AG04450 (cell line): ENCODE results near the gene ADORA2A. TPM values are rescaled to one million over a fixed set of nuclear protein-coding genes. Genes with fewer than 3 reads are reported as not detected.

Experiments used
- CTCF ChIA-PET: fragments of 300-600, 350-600 bp; formaldehyde crosslinking; extraction: SDS; loops from one replicate; lab custom pipeline; 2022; ENCODE audit warnings: antibody characterized with exemption, inconsistent platforms; lab: Charles Lee
- POLR2A ChIA-PET: fragments of 350-600 bp; formaldehyde crosslinking; extraction: SDS; loops from one replicate; lab custom pipeline; 2021; ENCODE audit warnings: antibody characterized with exemption, inconsistent platforms; lab: Yijun Ruan, JAX
- DNase-seq: peaks from one replicate; pipeline ENCODE4 v3.0.0-alpha.2; 2011; ENCODE audit warnings: low read depth, low spot score
- H3K27ac ChIP-seq: one replicate; pipeline ENCODE4 v1.5.1; 2012; ENCODE audit warnings: low read depth, low read length, control low read depth
- H3K27me3 ChIP-seq: one replicate; pipeline ENCODE4 v1.6.0; 2012; ENCODE audit warnings: low read length; ENCODE audit not compliant: control insufficient read depth, insufficient read depth
- H3K4me3 ChIP-seq: 2 replicates; pipeline ENCODE4 v1.5.1; 2011; ENCODE audit warnings: mild to moderate bottlenecking, low read depth, low read length, control low read depth
- H3K9me3 ChIP-seq: 2 replicates; pipeline ENCODE4 v1.5.1; 2012; ENCODE audit warnings: low read length; ENCODE audit not compliant: control insufficient read depth, insufficient read depth
- CTCF ChIP-seq: IDR thresholded peaks from 2 replicates; pipeline ENCODE4 v1.5.1; 2011; ENCODE audit warnings: low read depth, low read length, control low read depth, inconsistent platforms
- polyA plus RNA-seq: library from polyadenylated mRNA; depleted of rRNA; stranded (reverse); fragments of >200 nt; gene quantifications from 2 replicates; pipeline ENCODE4 v1.2.3, GENCODE V29; 2011

Gene ADORA2A
- polyA plus RNA-seq, 1 experiment: 0.19 TPM

DNA sequence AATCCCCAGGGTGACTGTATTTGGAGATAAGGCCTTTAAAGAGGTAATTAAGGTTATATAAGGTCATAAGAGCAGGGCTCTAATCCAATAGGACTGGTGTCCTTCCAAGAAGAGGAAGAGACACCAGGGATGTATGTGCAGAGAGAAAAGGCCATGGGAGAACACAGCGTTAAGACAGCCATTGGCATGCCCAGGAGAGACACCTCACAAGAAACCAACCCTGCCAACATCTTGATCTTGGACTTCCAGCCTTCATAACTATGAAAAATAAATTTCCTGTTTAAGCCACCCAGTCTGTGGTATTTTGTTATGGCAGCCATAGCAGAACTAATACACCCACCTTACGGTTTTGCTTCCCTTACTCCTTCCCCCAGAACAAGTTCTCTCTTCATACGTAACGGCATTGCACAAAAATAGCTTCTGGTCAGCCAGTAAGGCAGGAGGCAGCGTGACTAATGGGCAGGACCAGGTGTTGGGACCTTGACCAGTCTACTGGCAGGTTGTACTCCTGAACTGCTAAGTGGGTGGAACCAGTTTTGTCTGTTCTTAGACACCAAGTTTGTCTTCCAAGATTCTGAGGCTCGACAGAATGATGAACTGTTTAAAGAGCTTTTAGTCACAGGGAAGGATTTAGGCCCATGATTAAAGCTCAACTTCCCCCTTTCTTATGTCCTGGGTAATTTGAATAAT, 35.8 kb downstream of the ADORA2A start:
- POLR2A ChIA-PET: no interaction called here
- CTCF ChIA-PET: no interaction called here
- TF ChIP-seq CTCF: no peak
- Histone ChIP-seq H3K4me3 (no peak overlapping the region), H3K9me3 (no peaks in the 10 kb centered on the region), H3K27ac (no peak overlapping the region), H3K27me3 (no peaks in the 10 kb centered on the region)
- no peak for DNase-seq

GRCh38 chr22:24465566-24465965, 38.2 kb downstream of the ADORA2A start:
- DNase-seq: peak; percentile 58
- no peak for TF ChIP-seq CTCF
- Histone ChIP-seq H3K27me3 (no peaks in the 10 kb centered on the region), H3K4me3 (no peak overlapping the region), H3K9me3 (no peaks in the 10 kb centered on the region), H3K27ac (no peak overlapping the region)
- ChIA-PET POLR2A (interaction anchor here (2.1 kb wide), 1 partner anchor 9 kb away, joined by 4 read pairs; no protein-coding TSS in a partner anchor), CTCF (no interaction called here)

- Histone ChIP-seq H3K9me3 (no peaks in the 10 kb centered on the region), H3K27ac (no peak overlapping the region), H3K4me3 (no peak overlapping the region), H3K27me3 (no peaks in the 10 kb centered on the region)
- CTCF ChIA-PET: no interaction called here
- POLR2A ChIA-PET: interaction anchor here (2.1 kb wide), 1 partner anchor 9 kb away, joined by 4 read pairs; no protein-coding TSS in a partner anchor
- no peak for TF ChIP-seq CTCF
- no peak for DNase-seq
Observed at GRCh38 chr22:24465975-24466374, 38.6 kb downstream of the ADORA2A start.

GRCh38 chr22:24466716-24467328, 39.4 kb downstream of the ADORA2A start:
- Histone ChIP-seq H3K9me3 (no peaks in the 10 kb centered on the region), H3K27ac (peak overlapping the region; percentile 39), H3K27me3 (no peaks in the 10 kb centered on the region), H3K4me3 (no peak overlapping the region)
- CTCF ChIA-PET: interaction anchor here (0.5 to 1.4 kb wide), 2 partner anchors 36 to 311 kb away, joined by 3 to 4 read pairs; no protein-coding TSS in a partner anchor
- TF ChIP-seq CTCF: no peak
- DNase-seq: no peak
- POLR2A ChIA-PET: interaction anchor here (0.7 to 1.1 kb wide), 2 partner anchors 18 to 19 kb away, joined by 3 read pairs; no protein-coding TSS in a partner anchor

DNA sequence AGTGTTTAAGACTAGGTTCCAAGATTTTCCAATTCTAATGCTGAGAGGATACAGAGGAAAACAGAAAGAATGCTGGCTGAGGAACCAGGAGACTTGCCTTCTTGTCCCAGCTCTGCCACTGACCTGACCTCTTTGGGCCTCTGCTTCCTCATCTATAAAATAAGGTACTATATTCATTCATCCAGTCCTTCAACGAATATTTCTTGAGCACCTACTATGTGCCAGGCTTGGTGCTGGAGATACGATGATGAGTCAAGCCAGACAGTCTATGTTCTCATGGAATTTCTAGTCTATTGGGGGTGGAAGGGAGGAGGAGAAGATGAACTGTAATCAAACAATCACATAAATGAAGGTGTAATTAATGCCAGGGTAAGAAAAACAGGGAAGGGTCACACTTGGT, 39.9 kb downstream of the ADORA2A start:
- ChIA-PET CTCF (interaction anchor here (0.5 to 1.4 kb wide), 2 partner anchors 36 to 311 kb away, joined by 3 to 4 read pairs; no protein-coding TSS in a partner anchor), POLR2A (interaction anchor here (0.7 to 1.1 kb wide), 2 partner anchors 18 to 19 kb away, joined by 3 read pairs; no protein-coding TSS in a partner anchor)
- Histone ChIP-seq H3K27ac (peak overlapping the region; percentile 39), H3K4me3 (no peak overlapping the region), H3K27me3 (no peaks in the 10 kb centered on the region), H3K9me3 (no peaks in the 10 kb centered on the region)
- DNase-seq: no peak
- no peak for TF ChIP-seq CTCF
